Neutrophil (primary cell): ENCODE measurements around the gene FUZ.

ENCODE experiments used
- H3K27ac ChIP-seq: fragments of 200-600 bp; sonication (generic); 2 replicates; pipeline ENCODE4 v1.5.1; 2016; ENCODE audit warnings: mild to moderate bottlenecking, moderate library complexity
- H3K27me3 ChIP-seq: fragments of 200-600 bp; sonication (generic); 2 replicates; pipeline ENCODE4 v1.6.0; 2016; ENCODE audit warnings: mild to moderate bottlenecking
- H3K36me3 ChIP-seq: fragments of 200-600 bp; sonication (generic); 2 replicates; pipeline ENCODE4 v1.5.1; 2017
- H3K4me1 ChIP-seq, 2 experiments: fragments of 200-600 bp in 1 of 2; sonication (generic) in 1 of 2; 1 replicate in 1 of 2; 2 replicates in 1 of 2; pipeline versions ENCODE4 v1.5.1 to v1.6.1; 2013 to 2016; ENCODE audit warnings: low read depth in 1 of 2, low read length in 1 of 2, mild to moderate bottlenecking in 1 of 2, moderate library complexity in 1 of 2; ENCODE audit not compliant: control insufficient read depth in 1 of 2, insufficient read depth in 1 of 2
- H3K4me3 ChIP-seq, 2 experiments: fragments of 200-600 bp in 1 of 2; sonication (generic) in 1 of 2; 1 replicate in 1 of 2; 2 replicates in 1 of 2; pipeline ENCODE4 v1.5.1; 2013 to 2016; ENCODE audit warnings: low read depth in 1 of 2, low read length in 1 of 2, mild to moderate bottlenecking in 1 of 2, moderate library complexity in 1 of 2
- H3K9me3 ChIP-seq: fragments of 200-600 bp; sonication (generic); 2 replicates; pipeline ENCODE4 v1.5.1; 2016
- TF ChIP-seq, protein P1 (sequence below): fragments of 200-600 bp; sonication (generic); IDR thresholded peaks from 2 replicates; pipeline ENCODE4 v1.5.1; 2016; ENCODE audit warnings: antibody characterized with exemption

FUZ gene

DNA sequence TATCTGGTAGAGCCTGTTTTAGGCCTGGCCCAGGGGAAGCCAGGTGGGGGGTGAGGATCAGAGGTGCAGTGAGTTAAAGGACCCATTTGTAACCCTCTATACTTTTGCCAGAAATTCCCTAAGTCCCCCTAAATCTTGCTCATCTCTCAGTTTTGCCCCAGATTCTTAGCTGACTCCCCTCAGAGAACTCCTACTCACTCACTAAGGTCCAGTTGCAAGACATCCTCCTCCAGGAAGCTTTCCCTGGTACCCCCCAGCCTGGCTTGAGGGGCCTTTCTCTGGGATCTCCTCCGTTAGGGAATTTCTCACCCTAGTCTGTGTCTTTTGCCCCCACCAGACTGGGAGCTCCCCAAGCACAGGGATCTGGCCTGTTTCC lies 51.9 kb downstream of the FUZ start:
- Histone ChIP-seq H3K9me3 (no peaks in the 10 kb centered on the region), H3K27ac (no peak overlapping the region), H3K4me1 (peaks cover 10 to 11% of the 10 kb centered on the region in 2 experiments), H3K4me3 (no peak overlapping the region), H3K36me3 (no peaks in the 10 kb centered on the region), H3K27me3 (peaks cover 8% of the 10 kb centered on the region)
- TF ChIP-seq, protein P1, sequence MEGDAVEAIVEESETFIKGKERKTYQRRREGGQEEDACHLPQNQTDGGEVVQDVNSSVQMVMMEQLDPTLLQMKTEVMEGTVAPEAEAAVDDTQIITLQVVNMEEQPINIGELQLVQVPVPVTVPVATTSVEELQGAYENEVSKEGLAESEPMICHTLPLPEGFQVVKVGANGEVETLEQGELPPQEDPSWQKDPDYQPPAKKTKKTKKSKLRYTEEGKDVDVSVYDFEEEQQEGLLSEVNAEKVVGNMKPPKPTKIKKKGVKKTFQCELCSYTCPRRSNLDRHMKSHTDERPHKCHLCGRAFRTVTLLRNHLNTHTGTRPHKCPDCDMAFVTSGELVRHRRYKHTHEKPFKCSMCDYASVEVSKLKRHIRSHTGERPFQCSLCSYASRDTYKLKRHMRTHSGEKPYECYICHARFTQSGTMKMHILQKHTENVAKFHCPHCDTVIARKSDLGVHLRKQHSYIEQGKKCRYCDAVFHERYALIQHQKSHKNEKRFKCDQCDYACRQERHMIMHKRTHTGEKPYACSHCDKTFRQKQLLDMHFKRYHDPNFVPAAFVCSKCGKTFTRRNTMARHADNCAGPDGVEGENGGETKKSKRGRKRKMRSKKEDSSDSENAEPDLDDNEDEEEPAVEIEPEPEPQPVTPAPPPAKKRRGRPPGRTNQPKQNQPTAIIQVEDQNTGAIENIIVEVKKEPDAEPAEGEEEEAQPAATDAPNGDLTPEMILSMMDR, result no peak

DNA sequence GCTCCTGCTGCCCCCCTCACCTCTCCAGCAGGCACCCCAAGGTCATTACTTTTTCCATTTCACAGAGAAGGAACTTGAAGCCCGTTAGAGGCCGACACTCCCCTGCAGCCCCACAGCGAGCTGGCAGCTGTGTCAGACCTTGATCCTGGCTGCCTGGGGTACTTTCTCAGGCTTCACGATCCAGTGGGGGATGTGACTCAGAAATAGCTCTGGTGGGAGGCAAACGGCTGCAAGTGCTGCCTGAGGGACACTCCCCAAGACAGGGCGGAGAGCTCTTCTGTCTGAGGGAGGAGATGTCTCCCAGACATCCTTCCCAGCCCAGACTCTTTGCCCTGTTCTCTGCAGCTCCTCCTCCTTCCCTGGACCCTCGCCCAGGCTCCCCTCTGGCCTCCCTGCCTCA lies 54.8 kb downstream of the FUZ start:
- Histone ChIP-seq H3K27me3 (peaks cover 8% of the 10 kb centered on the region), H3K4me1 (no peaks in the 10 kb centered on the region), H3K27ac (no peak overlapping the region), H3K36me3 (no peaks in the 10 kb centered on the region), H3K9me3 (no peaks in the 10 kb centered on the region), H3K4me3 (no peak overlapping the region)
- TF ChIP-seq, protein P1, result no peak
